Right lobe of liver (tissue), 6 donors: Measurements from ENCODE around the gene TFAP2C. TPM values are rescaled to one million over a fixed set of nuclear protein-coding genes. Genes with fewer than 3 reads are reported as not detected.
"Not testable (repeated sequence)": the region's sequence is repeated elsewhere in the genome, so short reads cannot be mapped to it uniquely, and the experiment has no call there.

Source experiments
- ATAC-seq, 4 donors: fragments of 200-7000 bp; cut with Tn5 transposase; one replicate each; pipeline ENCODE4 v1.9.1; 2020; ENCODE audit warnings: mild to moderate bottlenecking in 4 of 4, moderate library complexity in 4 of 4
- DNase-seq, 3 donors: peaks; one replicate each; pipeline ENCODE4 v3.0.0-alpha.2; 2020
- H3K27ac ChIP-seq, 3 donors: fragments of 200-600 bp; one replicate each; pipeline ENCODE4 v1.8.0; 2022
- H3K27me3 ChIP-seq, 2 donors: fragments of 200-600 bp; one replicate each; pipeline ENCODE4 v1.8.0; 2022
- H3K36me3 ChIP-seq, 4 donors: fragments of 200-600 bp; sonication (generic) in 1 of 4; one replicate each; pipeline versions ENCODE4 v1.5.1 to v1.8.0; 2017 to 2022; ENCODE audit warnings: control low read depth in 1 of 4
- H3K4me1 ChIP-seq, 4 donors: fragments of 200-600 bp; sonication (generic) in 1 of 4; one replicate each; pipeline versions ENCODE4 v1.5.1 to v1.8.0; 2017 to 2022; ENCODE audit warnings: control low read depth in 1 of 4
- H3K4me3 ChIP-seq, 3 donors: fragments of 200-600 bp; one replicate each; pipeline ENCODE4 v1.8.0; 2022
- H3K9me3 ChIP-seq, 4 donors: fragments of 200-600 bp; sonication (generic) in 1 of 4; one replicate each; pipeline versions ENCODE4 v1.5.1 to v1.8.0; 2017 to 2022; ENCODE audit warnings: control low read depth in 1 of 4
- POLR2A ChIP-seq: fragments of 450-650 bp; IDR thresholded peaks from one replicate; pipeline ENCODE4 v1.6.1; 2017; ENCODE audit warnings: antibody characterized with exemption, mild to moderate bottlenecking
- WGBS: methylation state at CpG from one replicate; pipeline ENCODE4 v1.1.6; 2018; ENCODE audit warnings: low coverage, low lambda C conversion rate; ENCODE audit not compliant: insufficient coverage; ENCODE audit errors: missing lambda C conversion rate; 5-methylcytosine and 5-hydroxymethylcytosine counted together
- intact Hi-C, 2 donors: fragments of 100-400 bp; cut with DNase I; formaldehyde crosslinking; loops; one replicate each; pipeline versions ENCODE4 v1.11.2 to v1.14.1; 2022
- total RNA-seq, 6 experiments: library from RNA; depleted of rRNA in 2 of 6; stranded (reverse); fragments of >200 nt in 2 of 6; fragmentation: NEBNext Ultra II Directional in 3 of 6; extraction: Animal tissue kit (Norgen Biotek cat#: 25700) in 3 of 6; gene quantifications; one replicate each; pipeline versions ENCODE4 v1.1.0 to v1.2.4, GENCODE V29; 2016 to 2023
- TF ChIP-seq, protein P1 (sequence below), 4 donors: fragments of 200-600 bp in 3 of 4; fragments of 450-650 bp in 1 of 4; IDR thresholded peaks; one replicate each; pipeline versions ENCODE4 v1.5.1 to v1.8.0; 2016 to 2022; ENCODE audit warnings: antibody characterized with exemption in 4 of 4, mild to moderate bottlenecking in 2 of 4
- donor health status: DM: no; HTN: yes; CAD: no.
- donor health status: DM: no; HTN: no; CAD: no.
- donor health status: DM: no; HTN: no; CAD: no.
- donor health status: DM: no; HTN: yes; CAD: no.
- donor health status: DM: no; HTN: yes; CAD: no.

Gene TFAP2C
- total RNA-seq, 6 experiments from 2014 or later: not detected

GRCh38 chr20:56616716-56617115, 12.4 kb upstream of the TFAP2C start:
- DNase-seq: no peak

GRCh38 chr20:56617489-56617888, 11.6 kb upstream of the TFAP2C start:
- TF ChIP-seq, protein P1, sequence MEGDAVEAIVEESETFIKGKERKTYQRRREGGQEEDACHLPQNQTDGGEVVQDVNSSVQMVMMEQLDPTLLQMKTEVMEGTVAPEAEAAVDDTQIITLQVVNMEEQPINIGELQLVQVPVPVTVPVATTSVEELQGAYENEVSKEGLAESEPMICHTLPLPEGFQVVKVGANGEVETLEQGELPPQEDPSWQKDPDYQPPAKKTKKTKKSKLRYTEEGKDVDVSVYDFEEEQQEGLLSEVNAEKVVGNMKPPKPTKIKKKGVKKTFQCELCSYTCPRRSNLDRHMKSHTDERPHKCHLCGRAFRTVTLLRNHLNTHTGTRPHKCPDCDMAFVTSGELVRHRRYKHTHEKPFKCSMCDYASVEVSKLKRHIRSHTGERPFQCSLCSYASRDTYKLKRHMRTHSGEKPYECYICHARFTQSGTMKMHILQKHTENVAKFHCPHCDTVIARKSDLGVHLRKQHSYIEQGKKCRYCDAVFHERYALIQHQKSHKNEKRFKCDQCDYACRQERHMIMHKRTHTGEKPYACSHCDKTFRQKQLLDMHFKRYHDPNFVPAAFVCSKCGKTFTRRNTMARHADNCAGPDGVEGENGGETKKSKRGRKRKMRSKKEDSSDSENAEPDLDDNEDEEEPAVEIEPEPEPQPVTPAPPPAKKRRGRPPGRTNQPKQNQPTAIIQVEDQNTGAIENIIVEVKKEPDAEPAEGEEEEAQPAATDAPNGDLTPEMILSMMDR (IDR thresholded peaks at IDR 0.05): no peak
- TF ChIP-seq POLR2A: no peak
- no peak overlapping the region for H3K27ac ChIP-seq
- DNase-seq: no peak
- no peaks in the 10 kb centered on the region for H3K27me3 ChIP-seq
- 77% methylated on average over 4 of the region's 4 CpGs for WGBS
- H3K36me3 ChIP-seq: no peaks in the 10 kb centered on the region
- no peak overlapping the region for H3K4me3 ChIP-seq
- H3K4me1 ChIP-seq: no peaks in the 10 kb centered on the region
- intact Hi-C loops: no loop called here
- no peak for ATAC-seq
- no peaks in the 10 kb centered on the region for H3K9me3 ChIP-seq

More at GRCh38 chr20:56616716-56617115, 12.4 kb upstream of the TFAP2C start:
- ATAC-seq: no peak
- Histone ChIP-seq H3K4me1 (no peaks in the 10 kb centered on the region), H3K27me3 (no peaks in the 10 kb centered on the region), H3K4me3 (no peak overlapping the region), H3K27ac (no peak overlapping the region), H3K9me3 (no peaks in the 10 kb centered on the region), H3K36me3 (no peaks in the 10 kb centered on the region)
- 45% methylated on average over 6 of the region's 6 CpGs for WGBS
- no peak for TF ChIP-seq POLR2A
- intact Hi-C loops: no loop called here

- Histone ChIP-seq H3K27me3 (peaks cover 5 to 25% of the 10 kb centered on the region in 2 donors), H3K36me3 (no peaks in the 10 kb centered on the region), H3K27ac (no peak overlapping the region), H3K9me3 (no peaks in the 10 kb centered on the region), H3K4me3 (no peak overlapping the region), H3K4me1 (no peaks in the 10 kb centered on the region)
- ATAC-seq (no peak), DNase-seq (no peak)
- WGBS: 51% methylated on average over 2 of the region's 2 CpGs
- no peak for TF ChIP-seq POLR2A
- TF ChIP-seq, protein P1 (IDR thresholded peaks at IDR 0.05): no peak
- intact Hi-C loops: no loop called here
Measured at GRCh38 chr20:56621730-56622129, 7.4 kb upstream of the TFAP2C start.

GRCh38 chr20:56623930-56624329, 5.2 kb upstream of the TFAP2C start:
- intact Hi-C loops, H3K36me3 ChIP-seq, H3K4me3 ChIP-seq, DNase-seq, ATAC-seq, H3K9me3 ChIP-seq, H3K27ac ChIP-seq: not testable (repeated sequence)
- peaks cover 9 to 39% of the 10 kb centered on the region in 2 donors for H3K27me3 ChIP-seq
- WGBS: no CpG with 5 or more reads among the region's 10 CpGs
- peaks cover 0 to 12% (median 3%) of the 10 kb centered on the region in 4 donors for H3K4me1 ChIP-seq

DNA sequence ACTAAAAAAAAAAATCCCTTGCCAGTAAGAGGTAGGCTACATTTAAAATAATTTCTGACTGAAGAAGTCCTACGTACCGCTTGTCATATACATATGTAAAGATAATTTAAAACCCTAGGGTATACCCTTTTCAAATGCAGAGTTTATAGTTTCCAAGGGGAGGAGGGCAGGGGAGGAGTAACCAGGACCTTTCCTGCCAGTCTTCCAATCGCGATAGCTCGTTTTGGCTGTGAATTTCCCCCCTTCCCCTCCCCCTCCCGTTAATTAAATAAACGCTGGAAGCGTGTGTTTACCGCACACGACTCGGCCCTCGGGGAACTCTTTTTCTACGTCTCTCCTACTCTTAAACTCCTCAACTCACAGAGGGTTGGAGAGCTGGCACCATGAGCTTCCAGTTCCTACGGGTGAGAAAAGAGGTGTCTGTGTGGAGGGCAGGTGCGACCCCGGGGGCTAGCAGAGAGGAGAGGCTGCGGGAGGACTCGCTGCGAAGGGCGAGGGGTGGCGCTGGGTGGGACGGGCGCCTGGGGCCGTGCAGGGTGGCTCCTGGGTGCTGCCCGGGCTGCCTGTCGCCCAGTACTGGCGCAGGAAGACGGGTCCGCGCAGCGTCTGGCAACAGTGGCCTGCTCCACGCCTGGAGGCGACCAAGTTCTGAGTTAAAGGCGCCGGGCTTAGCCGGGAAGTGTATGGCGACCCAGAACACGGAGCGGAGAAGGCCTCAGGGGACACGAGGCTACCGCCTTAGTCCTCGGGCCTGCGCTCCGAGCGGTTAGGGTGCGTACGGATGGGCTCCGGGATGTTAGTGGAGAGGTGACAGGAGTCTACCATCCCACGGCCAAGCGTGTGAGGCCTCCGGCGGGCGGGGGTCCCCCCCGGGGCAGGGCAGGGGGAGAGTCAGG, 4.1 kb upstream of the TFAP2C start:
- ATAC-seq (no peak), DNase-seq (no peak)
- intact Hi-C loops: no loop called here
- 3% methylated on average over 24 of the region's 54 CpGs for WGBS
- peaks cover 0 to 24% (median 4%) of the 10 kb centered on the region in 4 donors for H3K4me1 ChIP-seq
- H3K27me3 ChIP-seq: peaks cover 15 to 49% of the 10 kb centered on the region in 2 donors
- no peaks in the 10 kb centered on the region for H3K9me3 ChIP-seq
- no peak overlapping the region for H3K27ac ChIP-seq
- no peak overlapping the region for H3K4me3 ChIP-seq
- TF ChIP-seq, protein P1 (IDR thresholded peaks at IDR 0.05): no peak
- TF ChIP-seq POLR2A: no peak
- no peaks in the 10 kb centered on the region for H3K36me3 ChIP-seq
